HG02943 (cell line): Measurements from ENCODE around the gene MIGA2.
A peak's percentile ranks its signal among the peaks of the same experiment; 100 is the strongest.
"Not testable (repeated sequence)": the region's sequence is repeated elsewhere in the genome, so short reads cannot be mapped to it uniquely, and the experiment has no call there.

Experiments
- ATAC-seq: cut with Tn5 transposase; IDR thresholded peaks from one replicate; pipeline ENCODE4 v1.9.1; 2021; ENCODE audit warnings: mild to moderate bottlenecking, low read depth, moderate library complexity; ENCODE audit not compliant: unreplicated experiment

Gene MIGA2

GRCh38 chr9:129036241-129036922 is at the start of gene MIGA2:
Gene MIGA2, plus strand, starts transcription at chr9:129036626. Its CDS starts 3,969 bp downstream, at chr9:129040595.
- ATAC-seq: peak; percentile 94

GRCh38 chr9:128986671-128987070 is 49.8 kb upstream of the MIGA2 start:
- no peak for ATAC-seq

- ATAC-seq: no peak
These were observed 48.6 kb upstream of the MIGA2 start for GRCh38 chr9:128987805-128988204.

- no peak for ATAC-seq
These were observed 43.4 kb upstream of the MIGA2 start for GRCh38 chr9:128992995-128993394.

- no peak for ATAC-seq
These were observed 40.6 kb upstream of the MIGA2 start for GRCh38 chr9:128995791-128996190.

GRCh38 chr9:128998462-128998861 is 38.0 kb upstream of the MIGA2 start:
- no peak for ATAC-seq

GRCh38 chr9:128999581-129000206 is 36.7 kb upstream of the MIGA2 start:
- no peak for ATAC-seq

GRCh38 chr9:129001504-129002325 is 34.7 kb upstream of the MIGA2 start:
- no peak for ATAC-seq

- ATAC-seq: no peak
These were observed 33.4 kb upstream of the MIGA2 start for GRCh38 chr9:129002992-129003391.

GRCh38 chr9:129004173-129004572 is 32.3 kb upstream of the MIGA2 start:
- not testable (repeated sequence) for ATAC-seq

- no peak for ATAC-seq
These were observed 31.0 kb upstream of the MIGA2 start for GRCh38 chr9:129005336-129005997.

- no peak for ATAC-seq
These were observed 29.9 kb upstream of the MIGA2 start for GRCh38 chr9:129006328-129007034.

GRCh38 chr9:129007035-129007765 is 29.2 kb upstream of the MIGA2 start:
- ATAC-seq: no peak

- no peak for ATAC-seq
These were observed 28.5 kb upstream of the MIGA2 start for GRCh38 chr9:129007766-129008468.

- no peak for ATAC-seq
These were observed 27.9 kb upstream of the MIGA2 start for GRCh38 chr9:129008469-129008965.

- ATAC-seq: no peak
These were observed 27.3 kb upstream of the MIGA2 start for GRCh38 chr9:129008986-129009583.

GRCh38 chr9:129009584-129010141 is 26.8 kb upstream of the MIGA2 start:
- no peak for ATAC-seq
